Glutamatergic neuron (in vitro differentiated cells): ENCODE measurements around the gene PSMF1. TPM values are rescaled to one million over a fixed set of nuclear protein-coding genes. Genes with fewer than 3 reads are reported as not detected.

Source experiments
- DNase-seq: peaks from one replicate; pipeline ENCODE4 v3.0.0; 2022
- H3K27ac Mint-ChIP-seq: one replicate; pipeline ENCODE4 v1.8.0; 2020; ENCODE audit warnings: mild to moderate bottlenecking, mixed read lengths, inconsistent platforms; ENCODE audit not compliant: unreplicated experiment
- H3K27me3 Mint-ChIP-seq: one replicate; pipeline ENCODE4 v1.8.0; 2020; ENCODE audit warnings: mild to moderate bottlenecking, moderate library complexity, mixed read lengths, inconsistent platforms; ENCODE audit not compliant: unreplicated experiment
- H3K36me3 Mint-ChIP-seq: one replicate; pipeline ENCODE4 v1.8.0; 2020; ENCODE audit warnings: mild to moderate bottlenecking, mixed read lengths, inconsistent platforms; ENCODE audit not compliant: unreplicated experiment
- H3K4me1 Mint-ChIP-seq: one replicate; pipeline ENCODE4 v1.8.0; 2020; ENCODE audit warnings: mild to moderate bottlenecking, low read depth, mixed read lengths, inconsistent platforms; ENCODE audit not compliant: unreplicated experiment
- H3K4me3 Mint-ChIP-seq: one replicate; pipeline ENCODE4 v1.8.0; 2020; ENCODE audit warnings: mild to moderate bottlenecking, mixed read lengths, inconsistent platforms; ENCODE audit not compliant: unreplicated experiment
- H3K9me3 Mint-ChIP-seq: one replicate; pipeline ENCODE4 v1.8.0; 2020; ENCODE audit warnings: mild to moderate bottlenecking, moderate library complexity, mixed read lengths, inconsistent platforms; ENCODE audit not compliant: unreplicated experiment
- total RNA-seq: library from RNA; stranded (reverse); fragmentation: NEBNext Ultra II Directional; extraction: Animal tissue kit (Norgen Biotek cat#: 25700); gene quantifications from one replicate; pipeline ENCODE4 v1.2.1, GENCODE V29; 2021; ENCODE audit not compliant: unreplicated experiment
- TF ChIP-seq, protein P1 (sequence below): fragments of 200-600 bp; sonication (generic); IDR thresholded peaks from one replicate; pipeline ENCODE4 v1.5.0; 2021; ENCODE audit not compliant: partially characterized antibody, unreplicated experiment

The PSMF1 gene
- total RNA-seq, 1 donor from 2014 or later = 241 TPM

DNA sequence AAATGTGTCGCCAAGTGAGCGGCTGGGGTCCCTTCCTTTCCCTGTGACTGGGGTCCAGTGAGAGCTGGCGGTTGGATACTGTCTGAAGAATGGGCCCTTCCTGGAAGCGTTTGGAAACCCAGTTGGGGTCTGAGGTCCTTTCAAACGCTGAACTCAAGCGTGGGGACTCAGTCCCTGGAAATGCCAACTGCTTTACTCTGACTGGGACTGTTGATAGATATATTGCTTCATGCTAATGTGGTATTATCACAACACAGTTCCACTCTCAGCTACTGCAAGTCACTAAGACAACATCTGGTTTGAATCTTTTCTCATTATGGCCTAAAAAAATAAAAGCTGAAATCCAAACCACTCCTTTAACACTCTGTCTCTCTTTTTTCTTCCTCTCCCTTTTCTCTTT, 23.7 kb upstream of the PSMF1 start:
- H3K4me1 Mint-ChIP-seq = no peaks in the 10 kb centered on the region
- no peak overlapping the region for H3K27ac Mint-ChIP-seq
- peaks cover 3% of the 10 kb centered on the region for H3K27me3 Mint-ChIP-seq
- peaks cover 9% of the 10 kb centered on the region for H3K36me3 Mint-ChIP-seq
- TF ChIP-seq, protein P1, sequence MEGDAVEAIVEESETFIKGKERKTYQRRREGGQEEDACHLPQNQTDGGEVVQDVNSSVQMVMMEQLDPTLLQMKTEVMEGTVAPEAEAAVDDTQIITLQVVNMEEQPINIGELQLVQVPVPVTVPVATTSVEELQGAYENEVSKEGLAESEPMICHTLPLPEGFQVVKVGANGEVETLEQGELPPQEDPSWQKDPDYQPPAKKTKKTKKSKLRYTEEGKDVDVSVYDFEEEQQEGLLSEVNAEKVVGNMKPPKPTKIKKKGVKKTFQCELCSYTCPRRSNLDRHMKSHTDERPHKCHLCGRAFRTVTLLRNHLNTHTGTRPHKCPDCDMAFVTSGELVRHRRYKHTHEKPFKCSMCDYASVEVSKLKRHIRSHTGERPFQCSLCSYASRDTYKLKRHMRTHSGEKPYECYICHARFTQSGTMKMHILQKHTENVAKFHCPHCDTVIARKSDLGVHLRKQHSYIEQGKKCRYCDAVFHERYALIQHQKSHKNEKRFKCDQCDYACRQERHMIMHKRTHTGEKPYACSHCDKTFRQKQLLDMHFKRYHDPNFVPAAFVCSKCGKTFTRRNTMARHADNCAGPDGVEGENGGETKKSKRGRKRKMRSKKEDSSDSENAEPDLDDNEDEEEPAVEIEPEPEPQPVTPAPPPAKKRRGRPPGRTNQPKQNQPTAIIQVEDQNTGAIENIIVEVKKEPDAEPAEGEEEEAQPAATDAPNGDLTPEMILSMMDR = no peak
- no peak for DNase-seq
- H3K9me3 Mint-ChIP-seq = no peaks in the 10 kb centered on the region
- no peak overlapping the region for H3K4me3 Mint-ChIP-seq

DNA sequence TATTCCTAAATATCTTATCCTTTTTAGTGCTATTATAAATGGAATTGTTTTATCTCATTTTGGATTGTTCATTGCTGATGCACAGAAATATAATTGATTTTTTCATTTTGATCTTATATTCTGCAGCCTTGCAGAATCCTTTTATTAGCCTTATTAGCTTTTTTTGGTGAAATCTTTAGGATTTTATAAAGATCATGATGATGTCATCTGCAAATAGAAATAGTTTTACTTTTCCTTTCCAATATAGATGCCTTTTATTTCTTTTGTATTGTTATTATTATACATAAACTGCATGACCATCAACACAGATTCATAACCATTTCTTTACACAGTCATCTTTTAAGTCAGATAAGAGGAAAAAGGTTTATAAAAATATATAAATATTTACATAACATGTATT, 16.9 kb upstream of the PSMF1 start:
- H3K4me3 Mint-ChIP-seq = no peak overlapping the region

DNA sequence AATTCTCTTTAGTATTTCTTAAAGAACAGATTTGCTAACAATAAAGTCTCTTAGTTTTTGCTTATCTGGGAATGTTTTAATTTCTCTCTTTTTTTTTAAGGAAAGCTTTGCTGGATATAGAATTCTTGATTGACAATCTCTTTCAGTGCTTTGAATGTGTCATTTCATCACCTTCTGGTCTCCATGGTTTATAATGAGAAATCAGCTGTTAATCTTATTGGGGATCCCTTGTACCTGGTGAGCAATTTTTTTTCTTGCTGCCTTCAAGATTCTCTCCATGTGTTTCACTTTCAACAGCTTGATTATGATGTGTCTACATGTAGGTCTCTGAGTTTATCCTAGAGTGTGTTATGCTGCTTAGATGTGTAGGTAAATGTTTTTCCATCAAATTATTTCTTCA, 16.4 kb upstream of the PSMF1 start:
- Mint-ChIP-seq H3K27ac (no peak overlapping the region), H3K4me3 (no peak overlapping the region), H3K4me1 (no peaks in the 10 kb centered on the region), H3K27me3 (peaks cover 2% of the 10 kb centered on the region), H3K36me3 (peaks cover 10% of the 10 kb centered on the region), H3K9me3 (no peaks in the 10 kb centered on the region)
- DNase-seq = no peak
- TF ChIP-seq, protein P1 = no peak

More for the DNA sequence above, 16.9 kb upstream of the PSMF1 start:
- Mint-ChIP-seq H3K4me1 (no peaks in the 10 kb centered on the region), H3K36me3 (peaks cover 11% of the 10 kb centered on the region), H3K9me3 (no peaks in the 10 kb centered on the region), H3K27ac (no peak overlapping the region), H3K27me3 (peaks cover 2% of the 10 kb centered on the region)
- DNase-seq = no peak
- TF ChIP-seq, protein P1 = no peak

DNA sequence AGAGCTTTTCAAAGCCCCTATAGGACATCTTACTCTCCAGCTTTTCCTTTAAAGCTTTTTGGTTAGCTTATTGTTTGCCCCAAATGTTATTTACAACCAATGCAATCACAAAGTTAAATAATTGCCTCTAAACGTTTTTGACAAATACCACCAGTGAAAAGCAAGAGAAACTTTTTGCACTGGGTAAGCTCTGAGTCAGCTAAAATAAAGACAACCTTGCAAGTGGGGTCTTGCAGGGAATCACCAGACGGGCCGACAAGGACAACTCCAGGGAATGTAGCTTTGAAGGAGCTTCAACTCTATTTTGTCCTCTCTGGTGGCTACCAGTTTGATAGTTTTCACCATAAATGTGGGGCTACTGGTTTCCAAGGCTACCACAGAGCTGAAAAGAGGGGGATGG, 14.7 kb upstream of the PSMF1 start:
- Mint-ChIP-seq H3K4me1 (no peaks in the 10 kb centered on the region), H3K4me3 (no peak overlapping the region), H3K36me3 (peaks cover 7% of the 10 kb centered on the region), H3K27me3 (peaks cover 2% of the 10 kb centered on the region), H3K27ac (no peak overlapping the region), H3K9me3 (no peaks in the 10 kb centered on the region)
- no peak for DNase-seq
- TF ChIP-seq, protein P1 = no peak

DNA sequence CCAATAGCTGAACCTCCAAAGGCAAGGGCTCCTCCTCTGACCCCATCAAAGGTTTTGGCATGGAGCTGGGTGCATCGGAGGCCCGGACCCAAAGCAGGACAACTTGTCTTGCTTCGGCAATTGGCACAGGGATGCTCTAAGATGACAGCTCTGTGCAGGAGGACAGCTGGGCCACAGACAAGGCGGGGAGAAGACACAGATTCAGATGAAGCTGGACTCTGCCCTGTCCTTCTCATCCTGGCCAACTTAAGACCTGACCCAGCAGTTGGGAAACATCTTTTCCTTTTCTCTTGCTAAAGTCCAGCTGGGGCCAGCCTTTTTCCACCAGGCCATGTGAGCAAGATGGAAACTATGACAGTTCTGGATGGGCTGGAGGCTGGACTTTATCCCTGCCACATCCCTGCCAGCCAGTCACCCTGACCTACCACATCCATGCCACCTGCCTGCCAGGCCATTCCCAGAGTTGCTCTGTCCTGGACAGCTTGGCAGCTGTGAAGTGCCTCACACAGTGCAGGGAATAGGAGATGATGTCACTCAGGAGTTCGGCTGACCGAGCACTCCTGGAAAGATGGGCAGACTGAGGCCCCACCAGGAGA, 12.7 kb upstream of the PSMF1 start:
- H3K4me1 Mint-ChIP-seq = no peaks in the 10 kb centered on the region
- H3K4me3 Mint-ChIP-seq = no peak overlapping the region
- no peaks in the 10 kb centered on the region for H3K9me3 Mint-ChIP-seq
- peaks cover 2% of the 10 kb centered on the region for H3K27me3 Mint-ChIP-seq
- H3K27ac Mint-ChIP-seq = no peak overlapping the region
- TF ChIP-seq, protein P1 = no peak
- H3K36me3 Mint-ChIP-seq = peaks cover 7% of the 10 kb centered on the region
- no peak for DNase-seq
